Iris pigment epithelial cell (primary cell): ENCODE data around the gene NES.

ENCODE experiments used
- DNase-seq: peaks from one replicate; pipeline ENCODE4 v3.0.0-alpha.2; 2011; ENCODE audit warnings: low read depth

NES gene

DNA sequence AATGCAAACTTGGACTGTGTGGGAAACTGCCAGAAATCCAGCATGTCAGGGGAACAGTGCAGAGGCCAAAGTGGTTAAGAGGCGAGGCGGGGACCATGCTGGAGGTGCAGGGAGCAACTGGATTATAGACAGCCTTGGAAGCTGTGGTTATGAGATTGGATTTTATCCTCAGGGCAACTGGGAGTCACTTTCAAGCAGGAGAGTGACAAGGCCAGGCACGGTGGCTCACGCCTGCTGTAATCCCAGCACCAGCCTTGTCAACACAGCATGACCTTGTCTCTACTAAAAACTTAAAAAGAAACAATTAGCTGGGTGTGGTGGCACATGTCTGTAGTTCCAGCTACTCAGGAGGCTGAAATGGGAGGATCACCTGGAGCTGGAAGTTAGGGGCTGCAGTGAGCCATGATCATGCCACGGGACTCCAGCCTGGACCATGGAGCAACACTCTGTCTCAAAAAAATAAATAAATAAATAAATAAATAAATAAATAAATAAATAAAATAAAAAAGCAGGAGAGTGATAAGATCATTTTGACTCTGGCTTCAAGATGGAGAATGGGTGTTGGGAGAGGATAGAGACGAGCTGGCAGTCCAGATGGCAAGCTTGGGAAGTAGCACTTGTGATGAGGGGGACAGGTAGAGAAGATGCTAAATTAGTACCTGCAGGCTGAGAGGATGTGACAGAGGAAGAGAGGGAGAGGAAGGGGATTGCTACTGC, 54.5 kb downstream of the NES start:
- DNase-seq = no peak

DNA sequence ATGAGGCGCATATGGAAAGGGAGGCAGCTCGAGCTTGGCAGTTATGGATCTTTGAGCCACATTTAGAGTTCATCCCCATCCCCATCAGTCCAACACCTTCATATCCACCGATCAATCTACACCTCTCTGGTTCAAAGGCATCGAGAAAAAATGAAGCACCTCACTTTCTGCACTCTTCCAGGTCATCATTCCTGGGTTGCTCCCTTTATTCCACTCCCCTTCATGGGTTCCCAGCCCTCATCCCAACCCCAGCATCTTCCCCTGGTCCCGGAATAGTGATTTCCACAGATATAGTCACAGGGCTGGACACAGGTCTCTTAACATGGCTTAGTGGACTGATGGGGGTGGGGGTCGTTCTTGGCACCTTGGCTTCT, 57.6 kb downstream of the NES start:
- no peak for DNase-seq

DNA sequence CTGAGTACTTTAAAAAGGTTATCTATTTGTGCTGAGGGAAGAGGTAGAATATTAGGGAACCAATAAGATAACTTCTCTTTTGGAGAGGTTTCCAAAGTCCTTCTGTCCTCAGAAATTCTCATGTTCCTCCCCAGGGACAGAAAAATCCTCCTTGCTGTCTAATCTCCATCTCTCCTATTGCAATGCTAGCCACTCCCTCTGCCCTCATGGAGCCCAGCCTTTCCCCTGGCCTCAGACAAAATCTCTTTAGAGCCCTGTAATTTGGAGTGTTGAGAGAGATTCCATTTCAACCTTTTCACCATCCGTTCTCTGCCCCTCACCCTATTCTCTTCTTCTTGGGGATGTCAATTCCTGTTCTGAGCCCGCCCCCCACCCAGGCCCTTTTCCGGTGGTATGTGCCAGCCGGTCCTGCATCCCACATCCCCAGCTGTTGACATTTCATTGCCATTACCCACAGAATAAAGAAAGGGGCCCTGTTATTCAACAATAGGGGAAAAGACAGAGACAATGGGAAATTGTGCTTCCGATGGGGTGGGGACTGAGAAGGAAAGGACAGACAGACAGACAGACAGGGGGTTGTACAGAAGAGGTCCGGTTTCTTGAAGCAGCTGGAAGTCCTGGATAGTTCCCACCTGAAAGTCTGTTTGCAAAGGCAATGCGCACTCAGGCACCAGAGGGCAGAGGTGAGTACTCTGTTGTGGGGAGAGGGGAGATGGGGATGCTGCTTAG, 58.2 kb downstream of the NES start, which contains the start of gene HAPLN2:
Gene HAPLN2 (plus strand): TSS at position 563 of the 729 bp plus-strand sequence. CDS start 4,076 bp downstream, outside the sequence.
- no peak for DNase-seq
